H9 (cell line): ENCODE results near the gene WDR7. TPM values are rescaled to one million over a fixed set of nuclear protein-coding genes. Genes with fewer than 3 reads are reported as not detected.

Experiments
- DNase-seq: peaks from one replicate; pipeline ENCODE4 v3.0.0-alpha.2; 2017
- H2AFZ ChIP-seq: one replicate; pipeline ENCODE4 v1.6.1; 2013; ENCODE audit warnings: mild to moderate bottlenecking, low read length, control low read depth, moderate library complexity
- H2AK5ac ChIP-seq: 2 replicates; pipeline ENCODE4 v1.6.1; 2013; ENCODE audit warnings: low read length, control low read depth, mixed read lengths; ENCODE audit not compliant: insufficient read length
- H2BK120ac ChIP-seq: one replicate; pipeline ENCODE4 v1.6.1; 2013; ENCODE audit warnings: low read depth, mild to moderate bottlenecking, low read length, control low read depth, inconsistent platforms; ENCODE audit not compliant: poor library complexity, severe bottlenecking
- H2BK12ac ChIP-seq: 2 replicates; pipeline ENCODE4 v1.6.1; 2013; ENCODE audit warnings: low read length, control low read depth, mixed read lengths, low read depth; ENCODE audit not compliant: insufficient read length
- H2BK15ac ChIP-seq: 2 replicates; pipeline ENCODE4 v1.6.1; 2013; ENCODE audit warnings: low read depth, low read length, control low read depth
- H2BK20ac ChIP-seq: one replicate; pipeline ENCODE4 v1.6.1; 2013; ENCODE audit warnings: low read depth, mild to moderate bottlenecking, low read length, control low read depth, inconsistent platforms; ENCODE audit not compliant: poor library complexity, severe bottlenecking
- H2BK5ac ChIP-seq: 2 replicates; pipeline ENCODE4 v1.6.1; 2013; ENCODE audit warnings: low read length, control low read depth, mixed read lengths; ENCODE audit not compliant: insufficient read length
- H3K14ac ChIP-seq: 2 replicates; pipeline ENCODE4 v1.6.1; 2013; ENCODE audit warnings: low read length, control low read depth; ENCODE audit not compliant: insufficient read depth
- H3K18ac ChIP-seq: 2 replicates; pipeline ENCODE4 v1.6.1; 2013; ENCODE audit warnings: low read depth, mild to moderate bottlenecking, mixed read lengths, low read length, control low read depth; ENCODE audit not compliant: insufficient read length
- H3K23ac ChIP-seq: 2 replicates; pipeline ENCODE4 v1.6.1; 2013; ENCODE audit warnings: low read length, control low read depth, mixed read lengths, low read depth; ENCODE audit not compliant: insufficient read length
- H3K23me2 ChIP-seq: 2 replicates; pipeline ENCODE4 v1.6.1; 2013; ENCODE audit warnings: low read depth, mild to moderate bottlenecking, mixed read lengths, low read length, control low read depth; ENCODE audit not compliant: insufficient read length, poor library complexity, severe bottlenecking
- H3K27ac ChIP-seq: 2 replicates; pipeline ENCODE4 v1.5.1; 2013; ENCODE audit warnings: low read length, control low read depth, mixed read lengths, low read depth; ENCODE audit not compliant: insufficient read length
- H3K27me3 ChIP-seq: 2 replicates; pipeline ENCODE4 v1.6.1; 2013; ENCODE audit warnings: low read length, control low read depth, inconsistent platforms; ENCODE audit not compliant: insufficient read depth
- H3K4ac ChIP-seq: 2 replicates; pipeline ENCODE4 v1.6.1; 2013; ENCODE audit warnings: low read depth, mild to moderate bottlenecking, control low read depth, inconsistent platforms, low read length, moderate library complexity
- H3K4me1 ChIP-seq: 2 replicates; pipeline ENCODE4 v1.6.1; 2013; ENCODE audit warnings: low read length, control low read depth, inconsistent platforms; ENCODE audit not compliant: insufficient read depth
- H3K4me2 ChIP-seq: 2 replicates; pipeline ENCODE4 v1.6.1; 2013; ENCODE audit warnings: low read length, control low read depth, mixed read lengths; ENCODE audit not compliant: insufficient read length, insufficient read depth
- H3K56ac ChIP-seq: 2 replicates; pipeline ENCODE4 v1.6.1; 2013; ENCODE audit warnings: low read depth, mild to moderate bottlenecking, mixed read lengths, low read length, control low read depth; ENCODE audit not compliant: insufficient read length
- H3K79me1 ChIP-seq: 2 replicates; pipeline ENCODE4 v1.6.1; 2013; ENCODE audit warnings: low read depth, mild to moderate bottlenecking, moderate library complexity, low read length, control low read depth, inconsistent platforms; ENCODE audit not compliant: insufficient read depth, poor library complexity, severe bottlenecking
- H3K79me2 ChIP-seq: 2 replicates; pipeline ENCODE4 v1.6.1; 2013; ENCODE audit warnings: low read length, control low read depth, inconsistent platforms; ENCODE audit not compliant: insufficient read depth
- H3K9ac ChIP-seq: 2 replicates; pipeline ENCODE4 v1.6.1; 2013; ENCODE audit warnings: low read length, control low read depth, mixed read lengths; ENCODE audit not compliant: insufficient read length; ENCODE audit errors: extremely low read depth
- H3K9me3 ChIP-seq: one replicate; pipeline ENCODE4 v1.6.1; 2013; ENCODE audit warnings: low read depth, low read length, inconsistent platforms; ENCODE audit not compliant: control insufficient read depth
- H3T11ph ChIP-seq: one replicate; pipeline ENCODE4 v1.6.1; 2013; ENCODE audit warnings: mild to moderate bottlenecking, low read length, control low read depth, inconsistent platforms
- H4K20me1 ChIP-seq: one replicate; pipeline ENCODE4 v1.6.1; 2013; ENCODE audit not compliant: control insufficient read depth, insufficient read length, insufficient read depth
- H4K5ac ChIP-seq: 2 replicates; pipeline ENCODE4 v1.6.1; 2013; ENCODE audit warnings: low read depth, mild to moderate bottlenecking, mixed read lengths, low read length, control low read depth; ENCODE audit not compliant: insufficient read length
- H4K8ac ChIP-seq: replicated peaks from 2 replicates; pipeline ENCODE4 v1.6.1; 2013; ENCODE audit warnings: low read length, control low read depth, mixed read lengths, low read depth; ENCODE audit not compliant: insufficient read length
- H4K91ac ChIP-seq: 2 replicates; pipeline ENCODE4 v1.6.1; 2013; ENCODE audit warnings: low read depth, mild to moderate bottlenecking, moderate library complexity, mixed read lengths, low read length, control low read depth; ENCODE audit not compliant: insufficient read length
- H3K27ac Mint-ChIP-seq, 3 experiments: 2 replicates in 2 of 3; 3 replicates in 1 of 3; pipeline ENCODE4 v1.8.0; 2020 to 2021; ENCODE audit warnings: mixed read lengths in 3 of 3, mild to moderate bottlenecking in 1 of 3, moderate library complexity in 1 of 3
- H3K27me3 Mint-ChIP-seq: 2 replicates; pipeline ENCODE4 v1.8.0; 2021; ENCODE audit warnings: low read depth, mild to moderate bottlenecking, moderate library complexity, mixed read lengths
- H3K36me3 Mint-ChIP-seq, 3 experiments: 2 replicates in 2 of 3; 3 replicates in 1 of 3; pipeline ENCODE4 v1.8.0; 2020 to 2021; ENCODE audit warnings: low read depth in 3 of 3, mixed read lengths in 3 of 3; ENCODE audit not compliant: insufficient read depth in 1 of 3
- H3K4me1 Mint-ChIP-seq, 2 experiments: 2 replicates each; pipeline ENCODE4 v1.8.0; 2020; ENCODE audit warnings: mixed read lengths in 2 of 2
- H3K4me3 Mint-ChIP-seq, 2 experiments: 2 replicates in 1 of 2; 3 replicates in 1 of 2; pipeline ENCODE4 v1.8.0; 2020 to 2021; ENCODE audit warnings: mild to moderate bottlenecking in 2 of 2, mixed read lengths in 2 of 2, moderate library complexity in 1 of 2
- H3K9me3 Mint-ChIP-seq, 2 experiments: 2 replicates in 1 of 2; 3 replicates in 1 of 2; pipeline ENCODE4 v1.8.0; 2020; ENCODE audit warnings: mild to moderate bottlenecking in 2 of 2, mixed read lengths in 2 of 2, moderate library complexity in 1 of 2
- WGBS: extraction: QIAGEN DNeasy Blood & Tissue Kit; methylation state at CpG from one replicate; pipeline ENCODE4 v1.1.7; 2013; ENCODE audit warnings: missing lambda C conversion rate, low lambda C conversion rate, mixed read lengths; ENCODE audit not compliant: insufficient read length; ENCODE audit errors: extremely low coverage; 5-methylcytosine and 5-hydroxymethylcytosine counted together
- total RNA-seq: library from RNA; stranded (reverse); gene quantifications from 2 replicates; pipeline ENCODE4 v1.2.1, GENCODE V29; 2021
- TF ChIP-seq, protein P1 (sequence below): fragments of 200-600 bp; sonication (generic); conservative IDR thresholded peaks from 3 replicates; pipeline ENCODE4 v1.8.0; 2021; ENCODE audit warnings: antibody characterized with exemption, mild to moderate bottlenecking

The WDR7 gene
- total RNA-seq, 1 experiment from 2014 or later, result 14.8 TPM

DNA sequence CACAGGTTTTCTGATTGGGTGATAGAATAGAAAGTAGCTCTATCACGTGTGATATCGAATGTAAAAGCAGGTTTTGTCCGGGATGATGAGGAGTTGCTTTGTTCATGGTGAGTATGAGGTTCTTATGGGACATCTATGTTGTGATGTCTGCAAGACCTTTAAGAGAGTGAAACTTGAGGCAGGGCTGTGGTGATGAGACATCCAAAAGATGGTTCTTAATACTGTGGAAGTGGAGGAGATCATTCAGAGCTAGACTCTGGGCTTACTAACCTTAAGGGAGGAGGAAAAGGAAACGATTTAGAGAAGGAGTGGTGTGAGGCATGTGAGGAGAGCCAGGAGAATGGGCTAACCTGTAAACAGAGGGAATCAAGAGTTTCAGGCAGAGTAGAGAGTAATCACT is 92.0 kb downstream of the WDR7 start:
- Histone ChIP-seq H3K4ac (no peak overlapping the region), H2BK5ac (no peak overlapping the region), H3K27ac (no peak overlapping the region), H3K9ac (no peak overlapping the region), H3K27me3 (no peaks in the 10 kb centered on the region), H2BK15ac (no peak overlapping the region), H4K8ac (no peak overlapping the region), H3K9me3 (no peaks in the 10 kb centered on the region), H3K79me1 (no peaks in the 10 kb centered on the region), H3K4me1 (no peaks in the 10 kb centered on the region), H2BK20ac (no peak overlapping the region), H4K20me1 (no peaks in the 10 kb centered on the region), H2AK5ac (no peak overlapping the region), H3K56ac (no peak overlapping the region), H3T11ph (no peak overlapping the region), H2BK12ac (no peak overlapping the region), H3K4me2 (no peak overlapping the region), H3K23me2 (no peaks in the 10 kb centered on the region), H4K5ac (no peak overlapping the region), H2BK120ac (no peak overlapping the region), H3K79me2 (no peaks in the 10 kb centered on the region), H2AFZ (no peak overlapping the region), H4K91ac (no peak overlapping the region), H3K18ac (no peak overlapping the region), H3K14ac (no peak overlapping the region), H3K23ac (no peak overlapping the region)
- Mint-ChIP-seq H3K36me3 (no peaks in the 10 kb centered on the region), H3K4me3 (no peak overlapping the region), H3K27ac (no peak overlapping the region), H3K27me3 (no peaks in the 10 kb centered on the region), H3K4me1 (peaks cover 4 to 5% of the 10 kb centered on the region in 2 experiments), H3K9me3 (peaks cover 0 to 4% of the 10 kb centered on the region in 2 experiments; a peak in 1 of 5 replicates)
- WGBS, result no CpG with 5 or more reads among the region's 4 CpGs
- TF ChIP-seq, protein P1, sequence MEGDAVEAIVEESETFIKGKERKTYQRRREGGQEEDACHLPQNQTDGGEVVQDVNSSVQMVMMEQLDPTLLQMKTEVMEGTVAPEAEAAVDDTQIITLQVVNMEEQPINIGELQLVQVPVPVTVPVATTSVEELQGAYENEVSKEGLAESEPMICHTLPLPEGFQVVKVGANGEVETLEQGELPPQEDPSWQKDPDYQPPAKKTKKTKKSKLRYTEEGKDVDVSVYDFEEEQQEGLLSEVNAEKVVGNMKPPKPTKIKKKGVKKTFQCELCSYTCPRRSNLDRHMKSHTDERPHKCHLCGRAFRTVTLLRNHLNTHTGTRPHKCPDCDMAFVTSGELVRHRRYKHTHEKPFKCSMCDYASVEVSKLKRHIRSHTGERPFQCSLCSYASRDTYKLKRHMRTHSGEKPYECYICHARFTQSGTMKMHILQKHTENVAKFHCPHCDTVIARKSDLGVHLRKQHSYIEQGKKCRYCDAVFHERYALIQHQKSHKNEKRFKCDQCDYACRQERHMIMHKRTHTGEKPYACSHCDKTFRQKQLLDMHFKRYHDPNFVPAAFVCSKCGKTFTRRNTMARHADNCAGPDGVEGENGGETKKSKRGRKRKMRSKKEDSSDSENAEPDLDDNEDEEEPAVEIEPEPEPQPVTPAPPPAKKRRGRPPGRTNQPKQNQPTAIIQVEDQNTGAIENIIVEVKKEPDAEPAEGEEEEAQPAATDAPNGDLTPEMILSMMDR, result no peak
- DNase-seq, result no peak
